ENCODE results near the gene KLHDC4.
"Not testable (repeated sequence)": the region's sequence is repeated elsewhere in the genome, so short reads cannot be mapped to it uniquely, and the experiment has no call there.

Gene KLHDC4

DNA sequence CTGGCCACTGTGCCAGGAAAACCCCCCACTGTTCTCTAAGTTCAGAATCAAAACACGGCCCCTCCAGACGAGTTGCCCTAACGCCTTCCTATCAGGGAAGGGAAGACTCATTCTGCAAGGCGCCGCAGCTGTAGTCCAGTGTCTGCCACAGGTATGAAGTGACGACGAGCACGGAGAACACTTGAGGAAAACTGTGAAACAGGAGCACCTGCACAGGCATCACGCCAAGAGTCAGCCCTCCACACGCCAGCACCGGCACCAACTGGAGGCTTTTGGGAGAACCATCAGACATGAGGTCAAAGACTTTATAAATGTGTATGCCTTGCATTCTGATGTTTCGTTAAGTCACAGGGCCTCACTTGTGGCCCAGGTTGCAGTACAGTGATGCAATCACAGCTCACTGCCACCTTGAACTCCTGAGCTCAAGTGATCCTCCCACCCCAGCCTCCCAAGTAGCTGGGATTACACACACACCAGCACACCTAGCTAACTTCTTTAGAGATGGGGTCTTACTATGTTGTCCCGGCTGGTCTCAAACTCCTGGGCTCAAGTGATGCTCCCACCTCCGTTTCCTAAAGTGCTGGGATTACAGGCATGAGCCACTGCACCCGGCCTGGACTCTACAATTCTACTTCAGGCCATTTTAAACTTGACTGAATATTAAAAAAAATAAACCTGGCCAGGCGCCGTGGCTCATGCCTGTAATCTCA, 22.9 kb downstream of the KLHDC4 start:
- no peak for DNase-seq (ENCODE audit: low read depth)

DNA sequence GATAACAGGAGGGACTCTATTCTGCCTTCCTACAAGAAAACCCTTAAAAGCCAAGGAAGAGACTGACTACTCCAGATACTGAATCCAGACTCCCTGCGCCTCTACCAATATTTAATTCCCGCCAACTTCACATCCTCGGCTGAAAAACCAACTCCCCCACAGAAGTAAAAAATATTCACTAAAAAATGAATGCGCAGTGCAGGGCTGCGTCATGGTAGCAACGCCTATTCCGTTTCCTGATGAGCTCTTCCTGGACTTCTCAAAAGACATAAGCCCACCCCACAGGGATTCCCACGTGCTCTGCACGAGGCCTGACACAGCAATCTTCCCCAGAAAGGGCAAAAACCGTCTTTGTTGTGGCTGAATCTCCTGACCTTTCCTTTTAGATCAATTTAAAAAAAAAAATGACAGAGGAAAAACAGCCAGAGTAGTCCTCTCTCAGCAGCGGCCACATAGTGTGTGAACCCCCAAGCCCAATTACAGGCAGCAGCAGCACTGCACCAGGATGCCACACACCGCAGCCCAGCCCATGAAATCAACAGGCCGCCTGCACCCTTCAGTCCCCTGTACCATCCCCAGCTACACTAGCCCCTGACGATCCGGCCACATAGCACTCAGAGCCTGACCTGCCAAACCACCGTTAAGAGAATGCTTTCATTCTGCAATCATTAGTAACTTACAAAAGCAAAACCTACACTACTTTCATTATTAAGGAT, 23.9 kb downstream of the KLHDC4 start:
- no peak for DNase-seq (ENCODE audit: low read depth)

DNA sequence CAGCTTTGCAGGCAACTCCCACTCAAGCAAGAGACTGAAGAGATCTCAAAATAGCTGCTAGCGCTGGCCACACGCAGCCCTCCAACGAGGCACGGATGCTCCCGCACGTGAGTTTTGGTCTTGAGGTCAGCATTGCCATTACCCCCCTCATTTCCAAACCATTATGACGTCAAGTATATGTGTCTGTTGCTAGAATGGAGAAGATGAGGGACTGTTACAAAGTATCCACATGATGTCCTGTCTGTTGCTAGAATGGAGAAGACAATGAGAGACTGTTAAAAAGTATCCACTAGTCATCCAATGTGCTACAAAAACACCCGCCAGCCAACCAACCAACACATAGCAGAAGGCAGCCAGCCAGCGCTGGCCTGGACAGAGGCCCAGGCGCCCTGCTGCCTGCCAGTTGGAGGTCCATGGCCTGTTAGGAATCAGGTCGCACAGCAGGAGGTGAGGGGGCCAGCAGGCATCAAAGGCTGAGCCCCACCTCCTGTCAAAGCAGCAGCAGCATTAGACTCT, 24.8 kb downstream of the KLHDC4 start:
- no peak for DNase-seq (ENCODE audit: low read depth)

DNA sequence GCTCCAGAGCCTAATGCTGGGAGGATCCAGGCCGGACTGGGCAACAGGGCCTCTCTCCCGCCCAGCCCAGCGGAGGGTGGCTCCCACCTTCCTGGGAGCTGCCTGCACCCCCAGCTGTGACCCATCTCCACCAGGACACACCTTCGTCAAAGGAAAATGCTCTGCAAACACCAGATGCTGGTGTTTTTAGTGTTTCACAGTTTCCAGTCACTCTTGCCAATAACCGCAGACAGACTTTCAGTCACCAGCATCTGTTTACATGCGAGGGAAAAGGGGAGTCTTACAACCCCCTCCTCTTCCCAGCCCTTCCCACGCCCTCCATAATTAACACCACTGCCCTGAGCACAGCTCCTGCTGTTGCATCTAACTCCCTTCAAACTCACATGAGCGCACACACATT, 25.3 kb downstream of the KLHDC4 start:
- DNase-seq (ENCODE audit: low read depth), result no peak

DNA sequence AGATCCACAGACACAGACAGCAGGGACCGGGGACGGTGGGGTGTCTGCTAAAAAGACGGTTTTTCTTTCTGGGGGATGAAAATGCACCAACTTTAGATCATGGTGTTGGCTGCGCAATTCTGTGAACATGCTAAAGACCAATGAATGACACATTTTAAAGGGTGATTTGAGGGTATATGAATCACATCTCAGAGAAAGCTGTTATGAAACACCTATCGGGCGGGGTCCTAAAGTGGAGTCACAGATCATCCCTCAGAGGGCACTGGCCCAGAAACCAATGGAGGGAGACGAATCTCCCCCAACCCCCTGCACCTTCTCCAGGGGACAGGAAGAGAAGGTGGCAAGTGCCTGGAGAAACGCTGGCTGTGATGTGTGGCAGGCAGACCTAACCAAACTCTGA, 26.0 kb downstream of the KLHDC4 start:
- no peak for DNase-seq (ENCODE audit: low read depth)

DNA sequence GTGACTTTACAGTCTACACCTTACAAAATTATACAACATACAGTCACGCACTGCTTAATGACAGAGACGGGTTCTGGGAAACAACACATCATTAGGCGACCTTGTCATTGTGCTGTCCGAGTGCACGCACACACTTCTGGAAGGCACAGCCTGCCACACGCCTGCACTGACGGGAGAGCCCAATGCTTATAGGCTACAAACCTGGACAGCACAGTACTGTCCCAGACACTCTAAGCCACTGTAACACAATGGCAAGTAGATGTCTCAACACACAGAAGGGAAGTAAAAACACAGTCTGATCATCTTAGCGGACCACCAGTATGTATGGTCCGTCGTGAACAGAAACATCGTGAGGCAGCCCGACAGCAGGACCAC, 29.8 kb downstream of the KLHDC4 start:
- DNase-seq (ENCODE audit: low read depth), result no peak

DNA sequence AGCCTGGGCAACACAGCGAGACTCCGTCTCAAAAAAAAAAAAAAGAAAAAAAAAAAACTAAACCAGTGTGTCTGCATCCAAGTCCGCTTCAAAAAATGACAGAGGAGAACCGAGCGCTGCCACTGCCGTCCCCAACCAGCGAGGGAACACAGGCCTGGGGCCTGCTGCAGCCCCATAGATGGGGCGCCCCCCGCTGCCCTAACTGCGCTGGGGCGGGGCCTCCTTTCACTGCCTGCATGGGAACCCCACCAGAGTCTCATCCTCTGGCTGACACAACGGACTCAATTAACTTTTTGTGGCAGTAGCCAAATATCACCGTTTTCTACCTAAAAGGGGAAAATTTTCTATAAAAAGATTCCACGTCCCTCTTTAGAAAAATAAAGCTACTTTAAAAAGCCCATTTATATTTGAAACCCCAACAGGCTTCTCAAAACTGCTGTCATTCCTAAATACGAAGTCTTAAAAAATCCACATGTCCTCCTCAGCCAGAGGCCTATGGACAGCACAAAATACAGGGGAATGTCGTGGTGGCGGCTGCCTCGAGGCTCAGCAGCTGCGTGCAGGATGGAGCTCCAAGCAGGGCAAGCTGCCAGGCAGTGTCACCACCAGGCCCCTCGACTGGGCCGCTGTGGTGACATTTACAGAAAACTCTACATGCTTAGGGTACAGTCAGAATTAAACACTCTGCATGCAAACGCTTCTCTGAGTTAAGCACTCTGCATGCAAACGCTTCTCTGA, 30.3 kb downstream of the KLHDC4 start:
- no peak for DNase-seq (ENCODE audit: low read depth)

DNA sequence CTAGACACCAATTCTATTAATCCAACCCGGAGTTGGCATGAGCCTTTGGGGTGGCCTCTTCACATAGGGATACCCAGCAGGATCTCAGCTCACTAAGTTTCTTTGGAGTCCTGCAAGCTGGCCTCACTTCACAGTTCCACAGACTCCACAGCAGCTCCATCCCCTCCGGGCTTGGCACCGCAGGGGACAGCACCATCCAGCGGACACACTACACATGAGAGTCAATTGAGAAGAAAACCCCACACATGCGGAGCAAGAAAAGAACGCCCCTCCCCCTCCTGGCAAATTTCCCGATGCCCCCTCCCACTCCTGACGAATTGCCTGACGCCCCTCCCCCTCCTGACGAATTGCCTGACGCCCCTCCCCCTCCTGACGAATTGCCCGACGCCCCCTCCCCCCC, 31.1 kb downstream of the KLHDC4 start:
- no peak for DNase-seq (ENCODE audit: low read depth)

DNA sequence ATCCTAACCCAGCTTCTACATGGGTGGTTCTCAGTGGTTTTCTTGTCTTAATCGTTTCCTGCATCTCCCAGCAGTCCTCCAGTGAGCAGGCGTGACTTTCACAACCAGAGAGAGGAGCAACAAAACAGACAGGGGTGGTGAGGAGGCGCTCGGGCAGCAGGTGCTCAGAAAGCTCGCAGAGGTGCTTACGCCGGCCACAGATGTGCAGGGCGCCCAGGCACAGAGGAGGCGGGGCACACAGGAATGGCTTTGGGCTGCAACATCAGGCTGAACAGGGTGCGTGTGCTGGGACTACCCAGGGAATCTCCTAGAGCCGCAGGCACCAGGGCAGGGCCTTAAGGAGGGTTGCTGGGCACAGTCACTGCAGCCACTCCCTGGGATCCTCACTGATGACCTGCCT, 32.6 kb downstream of the KLHDC4 start:
- DNase-seq (ENCODE audit: low read depth), result no peak

DNA sequence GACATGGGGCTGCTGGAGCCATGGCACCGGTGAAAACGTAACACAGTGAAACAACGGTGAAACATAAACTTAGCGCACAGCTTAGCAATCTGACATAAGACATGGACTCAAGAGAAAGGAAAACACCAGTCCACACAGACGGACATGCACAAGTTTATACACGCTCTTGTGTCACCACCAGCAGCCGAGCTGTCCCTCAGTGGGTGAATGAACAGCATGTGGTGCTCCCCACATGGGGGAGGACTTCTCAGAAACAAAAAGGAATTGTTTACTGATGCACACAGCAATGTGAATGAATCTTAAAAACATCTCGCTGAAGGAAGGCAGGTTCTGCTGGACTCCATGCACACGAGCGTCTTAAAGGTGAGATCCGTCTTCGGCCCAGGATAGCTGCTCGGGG, 34.2 kb downstream of the KLHDC4 start:
- no peak for DNase-seq (ENCODE audit: low read depth)

DNA sequence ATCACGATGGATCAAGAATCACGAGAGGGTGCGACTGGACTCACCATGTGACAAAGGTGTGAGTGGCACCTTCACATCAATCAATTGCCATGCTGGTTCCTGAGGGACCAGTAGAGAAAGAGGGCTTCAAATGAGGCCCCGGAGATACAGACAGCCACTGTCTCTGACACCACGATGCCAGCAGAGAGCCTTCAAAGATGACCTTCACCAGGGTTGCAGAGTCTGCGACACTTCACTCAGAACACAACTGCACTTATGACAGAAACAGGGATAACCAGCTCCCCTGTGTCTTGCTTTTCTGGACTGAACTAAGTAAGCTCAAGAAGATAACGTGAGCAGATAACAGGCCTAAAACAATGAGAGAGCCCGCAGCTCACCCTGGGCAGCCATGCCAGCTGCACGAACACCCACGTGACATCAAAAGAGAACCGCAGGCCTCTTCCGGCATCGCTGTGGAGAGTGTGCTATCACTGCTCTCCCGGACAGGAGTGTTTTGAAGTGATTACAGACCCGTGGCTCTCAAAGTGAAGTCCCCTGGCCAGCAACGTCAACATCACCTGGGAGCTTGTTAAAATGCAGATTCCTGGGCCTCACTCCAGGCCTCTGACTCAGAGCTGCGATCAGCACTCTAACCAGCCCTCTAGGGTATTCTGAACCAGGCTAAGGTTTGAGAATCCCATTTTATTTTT, 36.4 kb downstream of the KLHDC4 start:
- DNase-seq (ENCODE audit: low read depth), result no peak

DNA sequence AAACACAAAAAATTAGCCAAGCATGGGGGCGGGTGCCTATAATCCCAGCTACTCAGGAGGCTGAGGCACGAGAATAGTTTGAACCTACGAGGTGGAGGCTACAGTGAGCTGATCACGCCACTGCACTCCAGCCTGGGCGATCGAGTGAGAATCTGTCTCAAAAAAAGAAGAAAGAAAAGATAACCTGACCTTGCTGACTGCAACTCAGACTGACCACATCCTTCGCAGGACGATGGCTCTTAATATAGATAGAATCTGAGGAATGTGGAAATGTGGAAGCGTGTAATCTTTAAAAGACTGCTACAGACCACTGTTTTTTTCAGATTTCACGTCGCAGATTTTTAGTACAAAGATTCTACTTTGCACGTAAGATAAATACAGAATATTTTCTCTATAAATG, 37.8 kb downstream of the KLHDC4 start:
- DNase-seq (ENCODE audit: low read depth), result no peak

DNA sequence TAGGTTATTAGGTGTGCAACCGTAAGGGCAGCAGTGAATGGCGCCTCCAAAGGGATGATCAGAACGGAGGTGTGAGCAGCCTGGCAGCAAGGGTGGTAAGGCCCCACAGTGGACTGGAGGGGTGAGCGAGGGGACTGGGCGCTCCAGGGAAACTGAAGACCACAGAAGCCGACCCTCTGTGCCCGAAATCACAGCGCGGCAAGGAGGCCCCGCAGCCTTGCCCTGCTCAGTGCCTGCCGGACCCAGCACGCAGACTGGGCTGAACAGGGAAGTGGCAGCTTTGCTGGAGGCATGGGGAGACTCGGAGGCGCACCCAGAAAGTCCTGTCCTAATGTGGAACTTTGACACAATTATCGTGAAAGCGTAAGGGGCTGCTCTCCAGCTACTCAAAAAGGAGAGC, 38.4 kb downstream of the KLHDC4 start:
- DNase-seq (ENCODE audit: low read depth), result no peak

DNA sequence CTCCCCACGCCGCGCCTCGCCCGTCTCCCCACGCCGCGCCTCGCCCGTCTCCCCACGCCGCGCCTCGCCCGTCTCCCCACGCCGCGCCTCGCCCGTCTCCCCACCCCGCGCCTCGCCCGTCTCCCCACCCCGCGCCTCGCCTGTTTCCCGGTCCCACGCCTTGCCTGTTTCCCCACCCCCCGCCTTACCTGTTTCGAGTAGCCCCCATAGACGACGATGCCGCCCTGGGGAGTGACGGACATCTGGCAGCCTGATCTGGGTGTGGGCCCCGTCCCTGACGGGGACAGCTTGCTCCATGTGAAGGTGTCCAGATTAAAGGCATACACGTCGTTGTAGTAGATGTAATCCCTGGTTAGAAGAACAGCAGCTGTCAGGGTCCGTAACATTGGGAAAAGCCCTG, 39.2 kb downstream of the KLHDC4 start:
- not testable (repeated sequence) for DNase-seq (ENCODE audit: low read depth)

DNA sequence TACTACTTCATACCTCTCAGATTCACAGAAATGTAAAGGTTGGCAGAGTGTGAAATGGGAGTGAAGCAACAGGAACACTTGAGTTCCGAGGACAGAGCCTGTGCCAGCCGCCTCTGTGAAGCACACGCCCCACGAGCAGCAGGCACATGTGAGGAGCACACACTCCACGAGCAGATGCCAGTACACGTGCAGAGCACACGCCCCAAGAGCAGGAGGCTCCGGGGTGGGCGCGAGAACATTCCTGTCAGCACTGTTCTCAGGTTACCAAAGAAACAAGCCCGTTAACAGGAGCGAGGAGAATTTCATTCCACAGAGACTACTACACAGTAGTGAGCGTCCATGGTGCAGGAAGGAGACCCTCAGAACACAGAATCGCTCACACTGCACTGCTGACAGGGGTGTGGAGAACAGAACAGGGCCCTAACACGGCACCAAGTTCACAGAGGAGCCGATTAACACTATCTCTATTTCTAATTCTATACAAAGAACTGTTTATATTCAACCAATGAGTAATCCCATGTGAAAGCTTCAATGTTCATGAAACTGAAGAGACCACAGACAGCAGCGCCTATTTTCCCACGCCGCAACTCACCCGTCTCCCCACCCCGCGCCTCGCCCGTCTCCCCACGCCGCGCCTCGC, 40.1 kb downstream of the KLHDC4 start:
- no peak for DNase-seq (ENCODE audit: low read depth)

DNA sequence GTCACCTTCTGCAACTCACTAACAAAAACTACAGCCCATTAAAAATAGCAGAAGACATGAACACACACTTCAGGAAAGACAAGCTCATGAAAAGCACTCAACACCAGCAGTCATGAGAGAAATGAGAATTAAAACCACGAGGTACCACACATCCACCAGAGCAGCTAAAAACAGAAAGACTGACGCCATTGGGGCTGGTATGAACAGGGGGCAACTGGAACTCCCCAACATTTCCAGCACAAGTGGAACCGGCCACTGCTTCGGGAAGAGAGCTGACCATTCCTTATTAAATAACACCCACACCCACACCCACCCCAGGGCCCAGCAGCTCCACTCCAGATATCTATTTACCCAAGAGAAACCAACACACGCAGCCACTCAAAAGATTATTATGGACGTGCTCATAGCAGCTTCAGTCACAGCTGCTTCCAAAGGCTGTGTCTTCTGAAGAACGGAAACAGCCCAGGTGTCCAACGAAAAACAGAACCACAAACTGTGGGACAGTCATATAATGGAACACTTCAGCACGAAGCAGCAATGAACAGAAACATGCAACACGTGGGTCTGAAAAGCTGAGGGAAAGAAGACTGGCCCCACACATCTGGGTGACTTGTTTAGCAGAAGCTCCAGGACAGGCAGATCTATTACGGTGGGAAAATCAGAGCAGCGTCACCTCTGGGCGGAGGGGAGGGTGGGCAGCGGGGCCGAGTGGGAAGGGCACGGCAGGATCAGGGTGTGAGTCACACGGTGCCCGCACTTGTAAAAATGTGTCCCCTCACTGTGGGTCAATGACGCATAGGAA, 41.1 kb downstream of the KLHDC4 start:
- no peak for DNase-seq (ENCODE audit: low read depth)

DNA sequence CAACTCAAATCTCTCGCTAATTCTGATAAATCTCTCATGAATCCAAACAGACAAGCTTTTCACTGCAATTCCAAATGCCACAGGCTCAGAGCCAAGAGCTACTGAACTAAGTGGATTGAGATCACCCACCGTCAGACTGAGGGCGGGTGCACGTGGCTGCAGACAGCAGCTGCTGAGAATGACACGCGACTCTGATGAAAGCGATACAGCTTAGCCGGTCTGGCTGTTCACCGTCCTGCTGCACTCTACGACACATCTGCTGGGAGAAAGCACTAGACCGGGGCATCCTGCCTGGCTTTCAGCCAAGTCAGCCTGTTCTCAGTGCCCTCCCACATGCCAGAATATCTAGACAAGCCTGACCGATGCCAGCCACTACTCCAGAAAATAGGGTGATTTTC, 42.6 kb downstream of the KLHDC4 start:
- no peak for DNase-seq (ENCODE audit: low read depth)

DNA sequence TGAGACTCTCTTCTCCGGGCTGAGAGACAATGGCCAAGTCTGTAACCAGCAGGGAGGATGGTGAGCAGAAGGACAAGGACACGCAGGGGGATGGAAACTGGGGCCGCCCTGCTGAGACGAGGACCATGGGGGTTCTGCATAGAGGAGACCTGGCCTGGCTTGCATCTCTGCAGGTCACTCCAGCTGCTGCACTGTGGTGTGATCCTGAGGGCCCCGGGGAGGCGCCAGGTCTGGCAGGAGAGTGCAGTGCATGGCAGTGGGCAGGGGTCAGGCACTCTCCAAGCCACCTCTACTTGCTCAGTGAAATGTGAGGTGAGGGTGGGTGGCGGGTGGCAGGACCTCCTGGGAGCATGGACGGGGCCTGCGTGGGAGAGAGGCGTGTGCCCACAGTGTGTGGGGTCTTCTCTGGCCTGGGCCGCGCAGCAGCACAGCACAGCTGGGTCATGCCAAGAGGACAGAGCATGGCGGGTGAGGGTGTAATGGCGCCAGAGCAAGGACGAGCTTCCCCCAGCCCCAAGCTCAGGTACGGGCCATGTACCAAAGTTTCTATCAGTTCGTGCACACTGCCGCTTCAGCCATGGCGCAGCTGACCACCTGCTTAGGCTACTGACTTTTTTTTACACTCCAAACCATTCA, 43.1 kb downstream of the KLHDC4 start:
- no peak for DNase-seq (ENCODE audit: low read depth)

DNA sequence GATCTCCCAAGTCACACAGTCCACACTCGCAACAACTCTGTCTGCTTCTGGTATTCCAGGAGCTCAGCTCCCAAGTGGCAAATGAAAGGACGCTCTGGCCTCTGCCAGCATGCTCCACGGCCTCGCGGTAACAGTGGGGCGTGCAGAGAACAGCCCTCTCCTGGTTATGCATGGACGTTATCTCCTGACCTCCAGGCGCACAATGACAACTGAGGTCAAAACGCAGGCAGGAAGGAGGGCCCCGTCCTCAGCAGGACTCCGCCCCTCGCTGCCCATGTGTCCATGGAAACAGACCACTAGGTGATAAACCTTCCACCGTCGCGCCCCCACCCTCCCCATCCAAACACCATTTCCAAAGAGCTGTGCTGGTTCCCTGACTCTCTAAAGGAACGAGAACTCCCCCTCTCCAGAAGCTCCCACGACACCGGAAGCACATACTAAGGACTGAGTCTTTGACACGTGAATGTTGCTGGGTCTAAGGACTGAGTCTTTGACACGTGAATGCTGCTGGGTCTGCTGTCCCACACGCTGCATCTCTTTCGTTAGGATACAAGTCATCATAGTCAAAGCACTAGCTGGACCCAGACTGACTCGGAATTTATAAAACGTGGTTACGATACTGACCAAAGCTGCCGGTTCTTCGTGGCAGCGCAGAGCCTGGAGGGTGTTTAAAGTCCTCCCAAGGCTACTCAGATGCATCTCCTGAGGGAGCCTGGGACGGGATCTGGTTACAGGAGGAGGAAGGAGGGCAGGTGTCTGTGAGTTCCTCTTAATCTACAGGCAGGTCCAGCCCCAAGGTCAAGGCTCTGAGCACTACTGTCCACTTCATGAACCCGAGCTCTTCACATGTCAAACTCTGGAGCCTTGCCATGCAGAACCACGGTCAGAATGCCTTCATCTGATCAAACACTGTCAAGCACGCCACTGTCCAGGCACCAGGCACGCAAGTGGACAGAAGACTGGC, 43.9 kb downstream of the KLHDC4 start:
- DNase-seq (ENCODE audit: low read depth), result no peak
